HepG2 (cell line): ENCODE results near the gene NEURL3. TPM values are rescaled to one million over a fixed set of nuclear protein-coding genes. Genes with fewer than 3 reads are reported as not detected.
A peak's percentile ranks its signal among the peaks of the same experiment; 100 is the strongest.

Experiments
- AHDC1 ChIP-seq: sonication (generic); formaldehyde crosslinking; IDR thresholded peaks from 2 replicates; pipeline ENCODE4 v1.5.1; 2020; ENCODE audit warnings: mild to moderate bottlenecking, missing genetic modification reagents, borderline replicate concordance
- BRD4 ChIP-seq: sonication (generic); formaldehyde crosslinking; IDR thresholded peaks from 2 replicates; pipeline ENCODE4 v1.4.0; 2020; ENCODE audit warnings: missing genetic modification reagents
- ELF4 ChIP-seq: sonication (generic); formaldehyde crosslinking; IDR thresholded peaks from 2 replicates; pipeline ENCODE4 v1.5.0; 2020; ENCODE audit warnings: missing genetic modification reagents, mild to moderate bottlenecking, moderate library complexity, borderline replicate concordance
- MEF2D ChIP-seq: sonication (generic); formaldehyde crosslinking; IDR thresholded peaks from 2 replicates; pipeline ENCODE4 v1.5.1; 2020; ENCODE audit warnings: mild to moderate bottlenecking, missing genetic modification reagents
- MTF2 ChIP-seq: sonication (generic); formaldehyde crosslinking; IDR thresholded peaks from 2 replicates; pipeline ENCODE4 v1.5.0; 2020; ENCODE audit warnings: missing genetic modification reagents, borderline replicate concordance
- NCOR1 ChIP-seq: fragments of 200-600 bp; sonication (generic); IDR thresholded peaks from 2 replicates; pipeline ENCODE4 v1.7.0; 2017; ENCODE audit warnings: antibody characterized with exemption, low read length, borderline replicate concordance
- NONO ChIP-seq, 2 experiments: fragments of 450-650 bp in 1 of 2; sonication (generic) in 1 of 2; formaldehyde crosslinking in 1 of 2; IDR thresholded peaks in 1 of 2; conservative IDR thresholded peaks in 1 of 2; 2 replicates each; pipeline versions ENCODE4 v1.6.1 to v1.8.0; 2017 to 2022; ENCODE audit warnings: mild to moderate bottlenecking in 1 of 2, missing genetic modification reagents in 1 of 2, moderate library complexity in 1 of 2
- PATZ1 ChIP-seq: sonication (generic); formaldehyde crosslinking; IDR thresholded peaks from 2 replicates; pipeline ENCODE4 v1.4.0; 2020; ENCODE audit warnings: missing genetic modification reagents
- POLR2A ChIP-seq, 2 experiments: IDR thresholded peaks; 2 replicates each; pipeline ENCODE4 v1.6.1; 2011; ENCODE audit warnings: low read depth in 2 of 2, low read length in 2 of 2, mild to moderate bottlenecking in 1 of 2, moderate library complexity in 1 of 2; ENCODE audit not compliant: insufficient read depth in 1 of 2
- SKI ChIP-seq: fragments of 450-650 bp; IDR thresholded peaks from one replicate; pipeline ENCODE4 v1.6.1; 2018; ENCODE audit warnings: mild to moderate bottlenecking; ENCODE audit not compliant: partially characterized antibody
- SRF ChIP-seq: IDR thresholded peaks from 2 replicates; pipeline ENCODE4 v1.6.1; 2011; ENCODE audit warnings: mild to moderate bottlenecking, low read depth, low read length, moderate library complexity
- ZBTB10 ChIP-seq: sonication (generic); formaldehyde crosslinking; IDR thresholded peaks from 2 replicates; pipeline ENCODE4 v1.4.0; 2020; ENCODE audit warnings: missing genetic modification reagents, borderline replicate concordance
- ZGPAT ChIP-seq: IDR thresholded peaks from 2 replicates; pipeline ENCODE4 v1.6.1; 2016; ENCODE audit warnings: mild to moderate bottlenecking
- ZNF576 ChIP-seq: sonication (generic); formaldehyde crosslinking; IDR thresholded peaks from 2 replicates; pipeline ENCODE4 v1.4.0; 2020; ENCODE audit warnings: mild to moderate bottlenecking, missing genetic modification reagents
- ZNF598 ChIP-seq: sonication (generic); formaldehyde crosslinking; IDR thresholded peaks from 2 replicates; pipeline ENCODE4 v1.5.1; 2020; ENCODE audit warnings: mild to moderate bottlenecking, missing genetic modification reagents, borderline replicate concordance
- ZNF773 ChIP-seq: sonication (generic); formaldehyde crosslinking; IDR thresholded peaks from 2 replicates; pipeline ENCODE4 v1.4.0; 2020; ENCODE audit warnings: missing genetic modification reagents, borderline replicate concordance
- polyA plus RNA-seq, 8 experiments: library from polyadenylated mRNA; depleted of rRNA in 3 of 8; stranded (reverse) in 7 of 8; unstranded in 1 of 8; fragments of >200 nt; fragmentation: Illumina TruSeq in 4 of 8; extraction: Trizol in 4 of 8; gene quantifications; 2 replicates each; pipeline versions ENCODE4 v1.2.1 to v1.2.3, GENCODE V29; 2011 to 2016; ENCODE audit warnings: low read depth in 4 of 8, missing spikeins in 1 of 8, mixed read lengths in 1 of 8; ENCODE audit not compliant: insufficient read depth in 1 of 8
- total RNA-seq, 5 experiments: library from RNA; depleted of rRNA; stranded (reverse); fragments of >200 nt; fragmentation: Illumina TruSeq; extraction: Trizol; gene quantifications; 2 replicates each; pipeline ENCODE4 v1.2.3, GENCODE V29; 2016; ENCODE audit warnings: low read depth in 1 of 5

Gene NEURL3
- total and polyA plus RNA-seq, 2 of the 13 experiments (the other 11 are each of a cell fraction or from before 2014, with no cell fraction given) = 0.16 to 1.2 TPM

GRCh38 chr2:96536445-96537065 lies 31.4 kb upstream of the NEURL3 start, which contains the start of gene ARID5A (continued):
- TF ChIP-seq ZNF598 (CRISPR knock-in tag) (no peak), SKI (no peak), ZGPAT (peak; percentile 63), ELF4 (CRISPR knock-in tag) (no peak), ZBTB10 (peak; percentile 59; the same call in 1 of the 2 replicates), PATZ1 (CRISPR knock-in tag) (peak; percentile 42), ZNF576 (no peak), NCOR1 (0 out of 2 replicates have a peak, but pooled peaks have one; percentile 23), AHDC1 (CRISPR knock-in tag) (no peak), SRF (0 out of 2 replicates have a peak, but pooled peaks have one; percentile 15), BRD4 (no peak), NONO (IDR thresholded peaks at IDR 0.05) (no peak), NONO (CRISPR knock-in tag; conservative IDR thresholded peaks at IDR 0.05) (0 out of 2 replicates have a peak, but pooled peaks have one; percentile 17), MTF2 (CRISPR knock-in tag) (no peak), POLR2A (IDR thresholded peaks at IDR 0.05; ENCODE audit: insufficient read depth in 1 of 2, low read depth in 2 of 2, low read length in 2 of 2) (peak; percentile 43 to 88; a peak in 3 of 4 replicates), MEF2D (CRISPR knock-in tag) (no peak), ZNF773 (peak; percentile 41; the same call in 1 of the 2 replicates)
